Parathyroid adenoma (tissue), 2 donors: Measurements from ENCODE around the gene ATP6V0E1.

Experiments used
- H2AFZ ChIP-seq: fragments of 300-600 bp; sonication (generic); one replicate; pipeline ENCODE4 v1.7.0; 2017; ENCODE audit warnings: antibody characterized with exemption, mild to moderate bottlenecking
- H3K27ac ChIP-seq: fragments of 300-600 bp; sonication (generic); one replicate; pipeline ENCODE4 v1.7.0; 2017
- H3K27me3 ChIP-seq: fragments of 300-600 bp; sonication (generic); one replicate; pipeline ENCODE4 v1.7.0; 2017; ENCODE audit warnings: low read length; ENCODE audit not compliant: control insufficient read depth, insufficient read depth
- H3K36me3 ChIP-seq: fragments of 300-600 bp; sonication (generic); one replicate; pipeline ENCODE4 v1.7.0; 2017; ENCODE audit warnings: low read length; ENCODE audit not compliant: control insufficient read depth, insufficient read depth
- H3K4me1 ChIP-seq: fragments of 300-600 bp; sonication (generic); one replicate; pipeline ENCODE4 v1.7.0; 2017; ENCODE audit warnings: control low read depth
- H3K4me2 ChIP-seq: fragments of 300-600 bp; sonication (generic); one replicate; pipeline ENCODE4 v1.7.0; 2017; ENCODE audit warnings: low read length
- H3K4me3 ChIP-seq: fragments of 300-600 bp; sonication (generic); one replicate; pipeline ENCODE4 v1.7.0; 2017; ENCODE audit warnings: low read depth, low read length
- H3K79me2 ChIP-seq: fragments of 300-600 bp; sonication (generic); one replicate; pipeline ENCODE4 v1.7.0; 2017; ENCODE audit warnings: control low read depth
- H3K9ac ChIP-seq: fragments of 300-600 bp; sonication (generic); one replicate; pipeline ENCODE4 v1.7.0; 2017; ENCODE audit warnings: mild to moderate bottlenecking
- H3K9me3 ChIP-seq: fragments of 300-600 bp; sonication (generic); one replicate; pipeline ENCODE4 v1.7.0; 2017; ENCODE audit warnings: low read length; ENCODE audit not compliant: control insufficient read depth
- TF ChIP-seq, protein P1 (sequence below): fragments of 300-600 bp; sonication (generic); IDR thresholded peaks from one replicate; pipeline ENCODE4 v1.7.0; 2017; ENCODE audit warnings: antibody characterized with exemption, mild to moderate bottlenecking
- donor health status: primary hyperparathyroidism.

The ATP6V0E1 gene

DNA sequence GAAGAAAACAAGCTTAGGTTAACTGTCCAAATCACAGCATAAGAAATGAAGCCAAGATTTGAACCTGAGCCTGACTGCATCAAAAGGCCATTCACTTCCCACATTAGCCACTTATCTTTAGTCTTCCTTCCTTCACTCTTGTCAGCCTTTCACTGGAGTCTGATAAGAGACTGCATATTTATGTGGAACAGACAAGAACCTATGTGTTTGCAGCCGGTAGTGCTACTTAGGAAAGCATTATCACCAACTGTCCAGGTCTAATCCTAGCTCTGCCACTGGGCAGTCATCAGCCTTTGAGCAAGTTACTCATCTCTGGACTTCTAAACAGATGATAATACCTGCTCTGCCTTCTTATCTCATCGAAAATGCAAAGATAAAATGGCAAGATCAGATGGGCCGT lies 12.1 kb upstream of the ATP6V0E1 start:
- Histone ChIP-seq H3K27me3 (no peaks in the 10 kb centered on the region), H3K4me3 (no peak overlapping the region), H3K36me3 (no peaks in the 10 kb centered on the region), H3K79me2 (no peaks in the 10 kb centered on the region), H3K4me2 (no peak overlapping the region), H3K9ac (no peak overlapping the region), H3K27ac (no peak overlapping the region), H2AFZ (no peak overlapping the region), H3K4me1 (no peaks in the 10 kb centered on the region), H3K9me3 (no peaks in the 10 kb centered on the region)
- TF ChIP-seq, protein P1, sequence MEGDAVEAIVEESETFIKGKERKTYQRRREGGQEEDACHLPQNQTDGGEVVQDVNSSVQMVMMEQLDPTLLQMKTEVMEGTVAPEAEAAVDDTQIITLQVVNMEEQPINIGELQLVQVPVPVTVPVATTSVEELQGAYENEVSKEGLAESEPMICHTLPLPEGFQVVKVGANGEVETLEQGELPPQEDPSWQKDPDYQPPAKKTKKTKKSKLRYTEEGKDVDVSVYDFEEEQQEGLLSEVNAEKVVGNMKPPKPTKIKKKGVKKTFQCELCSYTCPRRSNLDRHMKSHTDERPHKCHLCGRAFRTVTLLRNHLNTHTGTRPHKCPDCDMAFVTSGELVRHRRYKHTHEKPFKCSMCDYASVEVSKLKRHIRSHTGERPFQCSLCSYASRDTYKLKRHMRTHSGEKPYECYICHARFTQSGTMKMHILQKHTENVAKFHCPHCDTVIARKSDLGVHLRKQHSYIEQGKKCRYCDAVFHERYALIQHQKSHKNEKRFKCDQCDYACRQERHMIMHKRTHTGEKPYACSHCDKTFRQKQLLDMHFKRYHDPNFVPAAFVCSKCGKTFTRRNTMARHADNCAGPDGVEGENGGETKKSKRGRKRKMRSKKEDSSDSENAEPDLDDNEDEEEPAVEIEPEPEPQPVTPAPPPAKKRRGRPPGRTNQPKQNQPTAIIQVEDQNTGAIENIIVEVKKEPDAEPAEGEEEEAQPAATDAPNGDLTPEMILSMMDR = no peak

DNA sequence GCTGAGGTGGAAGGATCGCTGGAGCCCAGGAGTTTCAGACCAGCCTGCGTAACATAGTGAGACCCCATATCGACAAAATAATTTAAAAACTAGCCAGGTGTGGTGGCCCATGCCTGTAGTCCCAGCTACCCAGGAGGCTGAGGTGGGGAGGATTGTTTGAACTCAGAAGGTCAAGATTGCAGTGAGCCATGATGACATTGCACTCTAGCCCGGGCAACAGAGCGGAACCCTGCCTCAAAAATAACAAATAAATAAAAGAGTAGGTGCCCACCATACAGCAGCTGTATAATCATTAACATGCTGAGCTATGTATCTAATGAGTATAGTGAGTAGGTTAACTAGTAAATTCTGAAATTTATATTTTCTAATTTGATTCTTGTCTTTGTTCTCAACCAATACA lies 11.0 kb upstream of the ATP6V0E1 start:
- no peaks in the 10 kb centered on the region for H3K36me3 ChIP-seq
- H3K79me2 ChIP-seq = no peaks in the 10 kb centered on the region
- H3K27me3 ChIP-seq = no peaks in the 10 kb centered on the region
- H3K9me3 ChIP-seq = no peaks in the 10 kb centered on the region
- TF ChIP-seq, protein P1 = no peak
- no peaks in the 10 kb centered on the region for H3K4me1 ChIP-seq
- H3K4me2 ChIP-seq = no peak overlapping the region
- no peak overlapping the region for H3K27ac ChIP-seq
- no peak overlapping the region for H2AFZ ChIP-seq
- no peak overlapping the region for H3K4me3 ChIP-seq
- H3K9ac ChIP-seq = no peak overlapping the region

DNA sequence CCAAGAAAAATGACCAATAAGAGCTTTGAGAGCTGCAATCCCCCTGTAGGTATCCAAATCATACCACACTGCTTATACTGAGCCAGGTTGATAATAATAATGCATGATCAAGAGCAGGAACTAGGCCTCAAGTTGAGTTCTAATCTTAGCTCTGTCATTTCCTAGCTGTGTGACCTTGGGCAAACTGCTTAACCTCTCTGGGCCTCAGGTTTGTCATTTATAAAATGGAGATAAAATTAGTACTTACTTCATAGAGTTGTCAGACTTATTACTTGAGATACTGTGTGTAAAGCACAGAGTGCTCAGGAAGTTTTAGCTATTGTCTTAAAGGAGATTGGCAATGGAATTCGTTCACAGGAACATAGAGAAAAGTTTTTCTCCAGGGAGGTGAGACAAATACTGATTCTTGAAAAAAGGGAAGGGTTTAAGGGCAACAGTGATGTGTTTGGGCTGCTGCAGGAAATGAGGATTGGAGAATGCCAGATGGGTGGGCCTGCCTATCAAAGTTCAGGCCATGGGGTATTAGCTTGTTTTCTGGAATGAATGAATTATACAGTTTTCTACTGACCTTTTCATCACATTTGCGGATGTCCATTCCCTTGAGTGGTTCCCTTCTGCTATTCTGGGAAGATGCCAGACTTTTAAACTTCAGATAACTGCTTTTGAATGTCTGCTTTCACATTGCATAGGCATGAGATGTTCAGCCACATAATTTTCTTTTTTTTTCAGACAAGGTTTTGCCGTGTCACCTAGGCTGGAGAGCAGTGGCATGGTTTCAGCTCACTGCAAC lies 10.2 kb upstream of the ATP6V0E1 start:
- TF ChIP-seq, protein P1 = no peak
- H3K4me1 ChIP-seq = no peaks in the 10 kb centered on the region
- H3K4me3 ChIP-seq = no peak overlapping the region
- no peak overlapping the region for H3K9ac ChIP-seq
- H3K36me3 ChIP-seq = no peaks in the 10 kb centered on the region
- H2AFZ ChIP-seq = no peak overlapping the region
- no peak overlapping the region for H3K4me2 ChIP-seq
- no peaks in the 10 kb centered on the region for H3K79me2 ChIP-seq
- H3K27ac ChIP-seq = no peak overlapping the region
- no peaks in the 10 kb centered on the region for H3K9me3 ChIP-seq
- no peaks in the 10 kb centered on the region for H3K27me3 ChIP-seq

DNA sequence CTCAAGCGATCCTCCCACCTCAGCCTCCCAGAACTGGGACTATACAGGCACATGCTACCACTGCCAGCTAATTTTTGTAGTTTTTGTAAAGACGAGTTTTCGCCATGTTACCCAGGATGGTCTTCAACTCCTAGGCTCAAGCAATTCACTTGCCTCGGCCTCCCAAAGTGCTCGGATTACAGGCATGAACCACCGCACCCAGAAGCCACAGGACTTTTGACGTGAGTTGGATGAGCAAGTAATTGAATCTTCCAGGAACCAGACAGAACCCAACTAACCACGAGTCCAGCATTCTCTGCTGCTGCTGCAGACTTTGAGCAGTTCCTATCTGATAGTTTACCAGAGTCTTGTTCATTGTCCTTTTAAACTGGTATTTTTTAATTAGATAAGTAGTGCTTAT lies 9.6 kb upstream of the ATP6V0E1 start:
- H3K4me2 ChIP-seq = no peak overlapping the region
- TF ChIP-seq, protein P1 = no peak
- no peak overlapping the region for H3K4me3 ChIP-seq
- no peaks in the 10 kb centered on the region for H3K27me3 ChIP-seq
- H3K9me3 ChIP-seq = no peaks in the 10 kb centered on the region
- H3K27ac ChIP-seq = no peak overlapping the region
- H3K36me3 ChIP-seq = no peaks in the 10 kb centered on the region
- no peaks in the 10 kb centered on the region for H3K4me1 ChIP-seq
- no peak overlapping the region for H3K9ac ChIP-seq
- no peak overlapping the region for H2AFZ ChIP-seq
- no peaks in the 10 kb centered on the region for H3K79me2 ChIP-seq

DNA sequence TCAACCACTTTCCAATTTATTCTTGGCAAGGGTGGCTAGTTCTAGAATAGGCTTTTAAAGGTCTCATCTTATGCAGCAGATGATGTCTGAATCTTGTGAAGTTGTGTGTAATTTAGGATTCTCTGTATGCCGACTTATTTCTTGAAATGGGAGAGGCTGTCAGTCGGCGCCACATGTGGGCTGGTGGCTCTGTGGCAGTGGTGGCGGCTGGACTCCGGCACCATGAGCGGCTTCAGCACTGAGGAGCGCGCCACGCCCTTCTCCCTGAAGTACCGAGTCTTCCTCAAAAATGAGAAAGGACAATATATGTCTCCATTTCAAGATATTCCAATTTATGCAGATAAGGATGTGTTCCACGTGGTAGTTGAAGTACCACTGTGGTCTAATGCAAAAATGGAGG lies 8.3 kb upstream of the ATP6V0E1 start:
- no peaks in the 10 kb centered on the region for H3K79me2 ChIP-seq
- no peak overlapping the region for H3K27ac ChIP-seq
- H3K36me3 ChIP-seq = no peaks in the 10 kb centered on the region
- H3K9me3 ChIP-seq = no peaks in the 10 kb centered on the region
- H3K4me2 ChIP-seq = no peak overlapping the region
- H2AFZ ChIP-seq = no peak overlapping the region
- H3K9ac ChIP-seq = no peak overlapping the region
- TF ChIP-seq, protein P1 = no peak
- H3K4me1 ChIP-seq = no peaks in the 10 kb centered on the region
- H3K4me3 ChIP-seq = no peak overlapping the region
- H3K27me3 ChIP-seq = no peaks in the 10 kb centered on the region
